Panc1 (cell line): ENCODE data around the gene SARDH. TPM values are rescaled to one million over a fixed set of nuclear protein-coding genes. Genes with fewer than 3 reads are reported as not detected.

ENCODE experiments used
- ATAC-seq: fragments of 200-7000 bp; cut with Tn5 transposase; 2 replicates; pipeline ENCODE4 v1.9.1; 2020; ENCODE audit warnings: mild to moderate bottlenecking, moderate library complexity
- BruUV-seq: library from RNA; stranded (reverse); fragments of 400-500 nt; replicated peaks from 2 replicates; lab custom pipeline; 2021; lab: Mats Ljungman, UMichigan
- CTCF ChIA-PET: fragments of 300-600 bp; sonication (Branson Sonifier 250); formaldehyde crosslinking; loops from one replicate; lab custom pipeline; 2022; ENCODE audit warnings: antibody characterized with exemption; lab: Charles Lee
- POLR2A ChIA-PET: fragments of 300-600 bp; sonication (Branson Sonifier 250); formaldehyde crosslinking; loops from one replicate; lab custom pipeline; 2022; ENCODE audit warnings: antibody characterized with exemption; lab: Charles Lee
- DNase-seq: peaks from one replicate; pipeline ENCODE4 v3.0.0-alpha.2; 2010; ENCODE audit warnings: low read depth, low spot score
- H3K27ac ChIP-seq: 2 replicates; pipeline ENCODE4 v1.5.1; 2011; ENCODE audit warnings: mild to moderate bottlenecking, low read length, inconsistent platforms
- H3K27me3 ChIP-seq: fragments of 200-500 bp; sonication (Bioruptor generic); 2 replicates; pipeline ENCODE4 v1.6.0; 2014; ENCODE audit warnings: low read length, inconsistent platforms; ENCODE audit not compliant: control insufficient read depth, insufficient read depth
- H3K36me3 ChIP-seq: fragments of 200-500 bp; sonication (Bioruptor generic); 2 replicates; pipeline ENCODE4 v1.5.1; 2014; ENCODE audit warnings: inconsistent platforms, mild to moderate bottlenecking, low read length, moderate library complexity; ENCODE audit not compliant: control insufficient read depth, insufficient read depth
- H3K4me1 ChIP-seq: 2 replicates; pipeline ENCODE4 v1.5.1; 2011; ENCODE audit warnings: inconsistent platforms, mild to moderate bottlenecking, low read length, moderate library complexity; ENCODE audit not compliant: control insufficient read depth, insufficient read depth
- H3K4me3 ChIP-seq, 2 experiments: 2 replicates each; pipeline ENCODE4 v1.5.1; 2011 to 2012; ENCODE audit warnings: low read depth in 2 of 2, low read length in 2 of 2, mild to moderate bottlenecking in 2 of 2, inconsistent platforms in 1 of 2, moderate library complexity in 1 of 2
- H3K9me3 ChIP-seq: fragments of 200-500 bp; sonication (Bioruptor generic); 2 replicates; pipeline ENCODE4 v1.5.1; 2014; ENCODE audit warnings: low read depth, mild to moderate bottlenecking, inconsistent platforms, low read length, moderate library complexity; ENCODE audit not compliant: control insufficient read depth, insufficient read depth
- CTCF ChIP-seq: fragments of 450-650 bp; IDR thresholded peaks from 2 replicates; pipeline ENCODE4 v1.5.1; 2017; ENCODE audit warnings: mild to moderate bottlenecking
- POLR2AphosphoS5 ChIP-seq: IDR thresholded peaks from 2 replicates; pipeline ENCODE4 v1.6.1; 2012; ENCODE audit warnings: mild to moderate bottlenecking, low read depth, low read length, moderate library complexity
- REST ChIP-seq, 2 experiments: IDR thresholded peaks; 2 replicates each; pipeline ENCODE4 v1.6.1; 2011 to 2012; ENCODE audit warnings: low read depth in 2 of 2, control low read depth in 1 of 2, low read length in 1 of 2, mild to moderate bottlenecking in 1 of 2, moderate library complexity in 1 of 2; ENCODE audit not compliant: insufficient read depth in 1 of 2
- SIN3A ChIP-seq: IDR thresholded peaks from 2 replicates; pipeline ENCODE4 v1.6.1; 2012; ENCODE audit warnings: low read depth, mild to moderate bottlenecking, low read length, moderate library complexity, borderline replicate concordance; ENCODE audit not compliant: insufficient read depth
- TCF7L2 ChIP-seq: IDR thresholded peaks from 2 replicates; pipeline ENCODE4 v1.6.1; 2011; ENCODE audit warnings: mild to moderate bottlenecking, low read depth, low read length, inconsistent platforms
- in situ Hi-C: cut with HindIII; loops from 2 replicates; pipeline ENCODE4 v1.10.0; 2016; ENCODE audit warnings: low sequenced_read_pairs, low pct_unique_long_range_greater_than_20kb
- intact Hi-C: fragments of 100-400 bp; cut with micrococcal nuclease; formaldehyde crosslinking; loops from one replicate; pipeline ENCODE4 v1.10.0; 2022; ENCODE audit not compliant: unreplicated experiment
- total RNA-seq: library from RNA; stranded (reverse); gene quantifications from one replicate; pipeline ENCODE4 v1.2.1, GENCODE V29; 2021; ENCODE audit not compliant: unreplicated experiment

Gene SARDH
- total RNA-seq, 1 experiment from 2014 or later = 0.13 TPM

DNA sequence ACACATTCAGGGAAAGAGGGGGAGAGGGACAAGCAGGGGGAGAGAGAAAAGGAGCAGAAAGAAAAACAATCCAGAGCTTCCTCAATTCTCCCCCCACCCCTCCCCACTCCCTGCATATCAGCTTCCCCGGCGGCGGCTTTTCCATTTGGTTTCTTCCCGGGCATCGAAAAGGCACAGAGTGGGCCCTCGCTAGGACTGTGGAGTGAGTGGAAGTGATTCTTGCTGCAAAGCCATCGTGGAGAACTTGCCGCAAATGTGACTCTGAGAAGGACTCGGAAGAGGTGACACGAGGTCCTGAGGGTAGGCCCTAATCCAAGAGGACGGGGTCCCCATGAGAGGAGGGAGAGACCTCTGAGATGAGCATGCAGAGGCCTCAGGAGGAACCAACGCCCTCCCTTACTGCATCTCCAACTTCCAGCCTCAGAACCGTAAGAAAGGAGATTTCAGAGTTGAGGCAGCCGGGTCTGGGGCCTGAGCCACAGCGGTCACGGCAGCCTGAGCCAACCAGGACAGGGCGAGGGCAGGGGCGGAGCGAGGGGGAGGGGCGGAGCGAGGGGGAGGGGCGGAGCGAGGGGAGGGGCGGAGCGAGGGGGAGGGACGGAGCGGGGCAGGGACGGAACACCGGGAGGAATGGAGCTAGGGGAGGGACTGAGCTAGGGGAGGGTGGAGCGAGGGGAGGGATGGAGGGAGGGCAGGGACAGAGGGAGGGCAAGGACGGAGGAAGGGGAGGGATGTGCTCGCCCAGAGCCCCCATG lies 21.2 kb upstream of the SARDH start:
- POLR2A ChIA-PET = no interaction called here
- ATAC-seq = 0 out of 2 replicates have a peak, but pooled peaks have one; percentile 42
- Histone ChIP-seq H3K9me3 (no peaks in the 10 kb centered on the region), H3K4me3 (no peak overlapping the region), H3K27ac (no peak overlapping the region), H3K36me3 (no peaks in the 10 kb centered on the region), H3K4me1 (no peaks in the 10 kb centered on the region), H3K27me3 (no peaks in the 10 kb centered on the region)
- CTCF ChIA-PET = interaction anchor here (0.6 kb wide), 1 partner anchor 23 kb away, joined by 3 read pairs; no protein-coding TSS in a partner anchor
- TF ChIP-seq REST (IDR thresholded peaks at IDR 0.05; ENCODE audit: insufficient read depth in 1 of 2, low read depth in 2 of 2, low read length in 1 of 2) (no peak), SIN3A (no peak), POLR2AphosphoS5 (no peak), CTCF (no peak), TCF7L2 (no peak)
- no peak for DNase-seq
- intact Hi-C loops (no loop called here), in situ Hi-C loops (no loop called here)
- no TSS peak for BruUV-seq

DNA sequence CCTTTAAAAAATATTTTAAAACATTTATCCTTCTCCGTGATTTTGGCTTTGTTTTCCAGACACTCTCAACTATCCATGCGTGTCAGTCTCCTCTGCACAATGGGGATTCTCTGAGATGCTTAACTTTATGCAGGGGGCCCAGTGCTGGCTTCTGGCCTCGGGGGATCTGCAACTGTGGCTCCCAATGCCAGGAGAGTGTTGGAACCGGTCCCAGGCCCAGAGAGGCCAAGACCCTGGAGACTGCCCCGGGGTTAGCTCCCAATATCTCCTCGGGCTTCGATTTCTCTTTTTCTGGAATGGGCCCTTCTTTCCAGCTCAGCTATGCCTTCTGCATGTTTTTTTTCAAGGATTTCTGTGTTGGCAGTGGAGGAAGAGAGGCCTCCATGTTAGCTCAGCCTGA lies 20.1 kb upstream of the SARDH start:
- CTCF ChIA-PET = no interaction called here
- POLR2A ChIA-PET = no interaction called here

More for the DNA sequence above, 20.1 kb upstream of the SARDH start:
- H3K9me3 ChIP-seq = no peaks in the 10 kb centered on the region
- in situ Hi-C loops = no loop called here
- H3K4me3 ChIP-seq = no peak overlapping the region
- DNase-seq = no peak
- no peaks in the 10 kb centered on the region for H3K27me3 ChIP-seq
- ATAC-seq = no peak
- H3K27ac ChIP-seq = no peak overlapping the region
- BruUV-seq = no TSS peak
- TF ChIP-seq POLR2AphosphoS5 (no peak), SIN3A (no peak), CTCF (no peak), REST (IDR thresholded peaks at IDR 0.05; ENCODE audit: insufficient read depth in 1 of 2, low read depth in 2 of 2, low read length in 1 of 2) (no peak), TCF7L2 (no peak)
- intact Hi-C loops = no loop called here
- H3K36me3 ChIP-seq = no peaks in the 10 kb centered on the region
- no peaks in the 10 kb centered on the region for H3K4me1 ChIP-seq
